ENCODE results near the gene MAT1A.

DNA sequence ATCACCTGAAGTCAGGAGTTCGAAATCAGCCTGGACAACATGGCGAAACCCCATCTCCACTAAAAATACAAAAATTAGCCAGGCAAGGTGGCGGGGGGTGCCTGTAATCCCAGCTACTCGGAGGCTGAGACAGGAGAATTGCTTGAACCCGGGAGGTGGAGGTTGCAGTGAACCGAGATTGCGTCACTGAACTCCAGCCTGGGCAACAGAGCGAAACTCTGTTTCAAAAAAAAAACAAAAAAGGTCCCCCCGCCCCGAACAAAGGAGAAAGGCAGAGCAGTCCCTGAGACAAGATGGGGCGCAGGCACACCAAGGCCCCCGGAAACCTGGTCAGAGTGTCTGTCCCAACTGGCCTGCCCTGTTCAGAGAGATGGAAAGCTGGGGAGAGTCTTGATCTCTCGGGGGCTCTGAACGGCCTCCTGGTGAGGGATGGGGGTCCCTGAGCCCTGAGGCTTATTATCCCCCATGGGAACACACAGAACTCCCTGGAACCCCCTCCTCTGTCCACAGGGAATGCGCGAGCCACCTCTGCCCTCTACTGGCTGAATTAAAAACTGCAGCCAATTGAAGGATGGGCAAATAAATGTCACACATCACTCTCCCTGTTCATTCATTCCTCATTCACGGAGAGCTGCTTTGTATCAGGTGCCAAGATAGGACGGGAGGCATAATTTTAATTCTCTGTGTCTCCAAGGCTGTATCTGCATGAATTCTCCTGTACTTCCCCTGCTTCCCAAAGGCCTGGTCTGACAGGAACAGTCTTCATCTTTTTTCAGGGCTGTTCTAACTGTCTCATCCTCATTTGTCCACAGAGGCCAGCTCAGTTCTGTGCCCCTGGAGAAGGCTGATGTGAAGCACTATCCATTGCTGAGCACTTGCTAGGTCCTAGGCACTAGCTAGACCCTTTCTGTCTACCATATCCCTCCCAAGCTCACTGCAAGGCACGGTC, 28.9 kb downstream of the MAT1A start:
- TF ChIP-seq CTCF (IDR thresholded peaks at IDR 0.05; ENCODE audit: insufficient read depth, low read length) (peak; percentile 97), POLR2AphosphoS5 (IDR thresholded peaks at IDR 0.05; ENCODE audit: low read depth) (no peak)
- TF ChIP-seq, protein P1, sequence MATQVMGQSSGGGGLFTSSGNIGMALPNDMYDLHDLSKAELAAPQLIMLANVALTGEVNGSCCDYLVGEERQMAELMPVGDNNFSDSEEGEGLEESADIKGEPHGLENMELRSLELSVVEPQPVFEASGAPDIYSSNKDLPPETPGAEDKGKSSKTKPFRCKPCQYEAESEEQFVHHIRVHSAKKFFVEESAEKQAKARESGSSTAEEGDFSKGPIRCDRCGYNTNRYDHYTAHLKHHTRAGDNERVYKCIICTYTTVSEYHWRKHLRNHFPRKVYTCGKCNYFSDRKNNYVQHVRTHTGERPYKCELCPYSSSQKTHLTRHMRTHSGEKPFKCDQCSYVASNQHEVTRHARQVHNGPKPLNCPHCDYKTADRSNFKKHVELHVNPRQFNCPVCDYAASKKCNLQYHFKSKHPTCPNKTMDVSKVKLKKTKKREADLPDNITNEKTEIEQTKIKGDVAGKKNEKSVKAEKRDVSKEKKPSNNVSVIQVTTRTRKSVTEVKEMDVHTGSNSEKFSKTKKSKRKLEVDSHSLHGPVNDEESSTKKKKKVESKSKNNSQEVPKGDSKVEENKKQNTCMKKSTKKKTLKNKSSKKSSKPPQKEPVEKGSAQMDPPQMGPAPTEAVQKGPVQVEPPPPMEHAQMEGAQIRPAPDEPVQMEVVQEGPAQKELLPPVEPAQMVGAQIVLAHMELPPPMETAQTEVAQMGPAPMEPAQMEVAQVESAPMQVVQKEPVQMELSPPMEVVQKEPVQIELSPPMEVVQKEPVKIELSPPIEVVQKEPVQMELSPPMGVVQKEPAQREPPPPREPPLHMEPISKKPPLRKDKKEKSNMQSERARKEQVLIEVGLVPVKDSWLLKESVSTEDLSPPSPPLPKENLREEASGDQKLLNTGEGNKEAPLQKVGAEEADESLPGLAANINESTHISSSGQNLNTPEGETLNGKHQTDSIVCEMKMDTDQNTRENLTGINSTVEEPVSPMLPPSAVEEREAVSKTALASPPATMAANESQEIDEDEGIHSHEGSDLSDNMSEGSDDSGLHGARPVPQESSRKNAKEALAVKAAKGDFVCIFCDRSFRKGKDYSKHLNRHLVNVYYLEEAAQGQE (IDR thresholded peaks at IDR 0.05; ENCODE audit: insufficient replicate concordance, low read depth): no peak

All from HL-60 (cell line).